Measurements from ENCODE around the gene ARMH2. TPM values are rescaled to one million over a fixed set of nuclear protein-coding genes. Genes with fewer than 3 reads are reported as not detected.

Gene ARMH2
- polyA plus RNA-seq, 3 donors = 0.34 to 0.71 TPM; not detected in 1

GRCh38 chr6:24823185-24823584 lies 24.5 kb upstream of the ARMH2 start:
- Histone ChIP-seq H3K9ac (ENCODE audit: insufficient read depth, low read length, poor library complexity, severe bottlenecking) (no peak overlapping the region), H3K27me3 (ENCODE audit: control insufficient read depth in 2 of 2, insufficient read depth in 2 of 2, low read length in 2 of 2) (no peaks in the 10 kb centered on the region), H3K36me3 (replicated peaks in 1 of 2; ENCODE audit: control insufficient read depth in 1 of 2, insufficient read depth in 2 of 2, low read length in 2 of 2) (peaks cover 97 to 100% of the 10 kb centered on the region in 2 donors), H3K4me3 (replicated peaks in 1 of 3; ENCODE audit: low read depth in 2 of 3, low read length in 3 of 3) (no peak overlapping the region), H2AFZ (ENCODE audit: insufficient read depth, low read depth, low read length, poor library complexity, severe bottlenecking) (no peak overlapping the region), H3K4me1 (ENCODE audit: control insufficient read depth in 1 of 2, insufficient read depth in 2 of 2, low read length in 2 of 2) (no peaks in the 10 kb centered on the region), H4K20me1 (ENCODE audit: insufficient read depth, low read length) (peaks cover 98% of the 10 kb centered on the region), H3K9me3 (replicated peaks in 1 of 2; ENCODE audit: control insufficient read depth in 1 of 2, insufficient read depth in 1 of 2, low read length in 2 of 2) (no peaks in the 10 kb centered on the region), H3K27ac (ENCODE audit: low read depth in 1 of 2, low read length in 2 of 2) (no peak overlapping the region), H3K4me2 (replicated peaks; ENCODE audit: extremely low read depth, low read length, poor library complexity, severe bottlenecking) (no peak overlapping the region), H3K79me2 (ENCODE audit: insufficient read depth, low read length) (no peaks in the 10 kb centered on the region)
- no CpG with 5 or more reads among the region's 2 CpGs for WGBS (ENCODE audit: insufficient coverage)
- Mint-ChIP-seq H3K4me1 (no peaks in the 10 kb centered on the region), H3K9me3 (no peaks in the 10 kb centered on the region), H3K4me3 (no peak overlapping the region), H3K27ac (no peak overlapping the region), H3K27me3 (ENCODE audit: low read depth in 3 of 3) (no peaks in the 10 kb centered on the region), H3K36me3 (peaks cover 82 to 93% of the 10 kb centered on the region in 2 donors)
- intact Hi-C loops (cut with micrococcal nuclease) = no loop called here
- no peak for DNase-seq
- no peak for TF ChIP-seq CTCF (IDR thresholded peaks at IDR 0.05)

GRCh38 chr6:24822696-24823095 lies 24.0 kb upstream of the ARMH2 start:
- Mint-ChIP-seq H3K9me3 (no peaks in the 10 kb centered on the region), H3K4me3 (no peak overlapping the region), H3K27ac (no peak overlapping the region), H3K36me3 (peaks cover 80 to 93% of the 10 kb centered on the region in 2 donors), H3K4me1 (no peaks in the 10 kb centered on the region), H3K27me3 (ENCODE audit: low read depth in 3 of 3) (no peaks in the 10 kb centered on the region)
- Histone ChIP-seq H3K79me2 (ENCODE audit: insufficient read depth, low read length) (no peaks in the 10 kb centered on the region), H3K36me3 (replicated peaks in 1 of 2; ENCODE audit: control insufficient read depth in 1 of 2, insufficient read depth in 2 of 2, low read length in 2 of 2) (peaks cover 97 to 100% of the 10 kb centered on the region in 2 donors), H3K9ac (ENCODE audit: insufficient read depth, low read length, poor library complexity, severe bottlenecking) (no peak overlapping the region), H3K27ac (ENCODE audit: low read depth in 1 of 2, low read length in 2 of 2) (no peak overlapping the region), H3K4me3 (replicated peaks in 1 of 3; ENCODE audit: low read depth in 2 of 3, low read length in 3 of 3) (no peak overlapping the region), H2AFZ (ENCODE audit: insufficient read depth, low read depth, low read length, poor library complexity, severe bottlenecking) (no peak overlapping the region), H4K20me1 (ENCODE audit: insufficient read depth, low read length) (peaks cover 98% of the 10 kb centered on the region), H3K9me3 (replicated peaks in 1 of 2; ENCODE audit: control insufficient read depth in 1 of 2, insufficient read depth in 1 of 2, low read length in 2 of 2) (peaks cover 0 to 4% of the 10 kb centered on the region in 2 donors), H3K4me2 (replicated peaks; ENCODE audit: extremely low read depth, low read length, poor library complexity, severe bottlenecking) (no peak overlapping the region), H3K27me3 (ENCODE audit: control insufficient read depth in 2 of 2, insufficient read depth in 2 of 2, low read length in 2 of 2) (no peaks in the 10 kb centered on the region), H3K4me1 (ENCODE audit: control insufficient read depth in 1 of 2, insufficient read depth in 2 of 2, low read length in 2 of 2) (no peaks in the 10 kb centered on the region)
- DNase-seq = no peak
- no peak for TF ChIP-seq CTCF (IDR thresholded peaks at IDR 0.05)
- intact Hi-C loops (cut with micrococcal nuclease) = no loop called here
- WGBS (ENCODE audit: insufficient coverage) = 92% methylated on average over 6 of the region's 6 CpGs

Data from CD14-positive monocyte (primary cell).